Mesothelial cell of epicardium (in vitro differentiated cells): ENCODE measurements around the gene ACTR1A. TPM values are rescaled to one million over a fixed set of nuclear protein-coding genes. Genes with fewer than 3 reads are reported as not detected.

ENCODE experiments used
- DNase-seq, 2 experiments: peaks; one replicate each; pipeline ENCODE4 v3.0.0; 2021; ENCODE audit warnings: low spot score in 2 of 2; ENCODE audit not compliant: unreplicated experiment in 2 of 2
- H3K27ac Mint-ChIP-seq: 2 replicates; pipeline ENCODE4 v1.8.0; 2021; ENCODE audit warnings: mixed read lengths
- H3K27me3 Mint-ChIP-seq: 2 replicates; pipeline ENCODE4 v1.8.0; 2021; ENCODE audit warnings: low read depth, mixed read lengths
- H3K36me3 Mint-ChIP-seq: 2 replicates; pipeline ENCODE4 v1.8.0; 2021; ENCODE audit warnings: mixed read lengths
- H3K4me1 Mint-ChIP-seq: 2 replicates; pipeline ENCODE4 v1.8.0; 2021; ENCODE audit warnings: mixed read lengths
- H3K4me3 Mint-ChIP-seq: 2 replicates; pipeline ENCODE4 v1.8.0; 2021; ENCODE audit warnings: mild to moderate bottlenecking, moderate library complexity, mixed read lengths
- H3K9me3 Mint-ChIP-seq: 2 replicates; pipeline ENCODE4 v1.8.0; 2021; ENCODE audit warnings: mixed read lengths
- CTCF ChIP-seq: fragments of 200-600 bp; sonication (generic); IDR thresholded peaks from one replicate; pipeline ENCODE4 v1.5.0; 2021; ENCODE audit warnings: antibody characterized with exemption; ENCODE audit not compliant: unreplicated experiment
- total RNA-seq: library from RNA; stranded (reverse); gene quantifications from 3 replicates; pipeline ENCODE4 v1.2.1, GENCODE V29; 2021

ACTR1A gene
- total RNA-seq, 1 donor from 2014 or later: 91.7 TPM

- peaks cover 17% of the 10 kb centered on the region for H3K4me1 Mint-ChIP-seq
- TF ChIP-seq CTCF: no peak
- peak within 1 kb of the TSS; percentile 76 for H3K4me3 Mint-ChIP-seq
- DNase-seq: no peak
- H3K36me3 Mint-ChIP-seq: peaks cover 7% of the 10 kb centered on the region
- H3K27ac Mint-ChIP-seq: peak within 1 kb of the TSS; percentile 59
- no peaks in the 10 kb centered on the region for H3K9me3 Mint-ChIP-seq
- no peaks in the 10 kb centered on the region for H3K27me3 Mint-ChIP-seq
Measured at GRCh38 chr10:102451105-102451969, 51.2 kb downstream of the ACTR1A start, which contains the start of gene C10orf95. C10orf95 (minus strand) TSS chr10:102451543; CDS start chr10:102451093, 450 bp downstream.

GRCh38 chr10:102450374-102451104, 52.0 kb downstream of the ACTR1A start:
- Mint-ChIP-seq H3K27me3 (no peaks in the 10 kb centered on the region), H3K4me3 (peak overlapping the region; percentile 92), H3K9me3 (no peaks in the 10 kb centered on the region), H3K4me1 (peaks cover 17% of the 10 kb centered on the region), H3K27ac (peak overlapping the region; percentile 97), H3K36me3 (peaks cover 4% of the 10 kb centered on the region)
- no peak for TF ChIP-seq CTCF
- DNase-seq: peak; percentile 69 to 80

- no peak for TF ChIP-seq CTCF
- no peak for DNase-seq
- peak overlapping the region; percentile 97 for H3K27ac Mint-ChIP-seq
- H3K36me3 Mint-ChIP-seq: peaks cover 4% of the 10 kb centered on the region
- H3K27me3 Mint-ChIP-seq: no peaks in the 10 kb centered on the region
- no peaks in the 10 kb centered on the region for H3K9me3 Mint-ChIP-seq
- H3K4me3 Mint-ChIP-seq: peak overlapping the region; percentile 92
- peaks cover 17% of the 10 kb centered on the region for H3K4me1 Mint-ChIP-seq
Measured at GRCh38 chr10:102450124-102450373, 52.5 kb downstream of the ACTR1A start.

GRCh38 chr10:102449321-102450123, 53.0 kb downstream of the ACTR1A start:
- Mint-ChIP-seq H3K36me3 (peaks cover 4% of the 10 kb centered on the region), H3K4me3 (peak overlapping the region; percentile 92), H3K4me1 (peaks cover 17% of the 10 kb centered on the region), H3K27ac (peak overlapping the region; percentile 97), H3K27me3 (no peaks in the 10 kb centered on the region), H3K9me3 (no peaks in the 10 kb centered on the region)
- no peak for TF ChIP-seq CTCF
- peak; percentile 63 to 71 for DNase-seq

- H3K4me1 Mint-ChIP-seq: peaks cover 6% of the 10 kb centered on the region
- peaks cover 2% of the 10 kb centered on the region for H3K27me3 Mint-ChIP-seq
- H3K27ac Mint-ChIP-seq: no peak overlapping the region
- TF ChIP-seq CTCF: no peak
- no peak overlapping the region for H3K4me3 Mint-ChIP-seq
- no peak for DNase-seq
- no peaks in the 10 kb centered on the region for H3K36me3 Mint-ChIP-seq
- H3K9me3 Mint-ChIP-seq: no peaks in the 10 kb centered on the region
Measured at GRCh38 chr10:102444851-102445250, 57.7 kb downstream of the ACTR1A start.
